NK-92 treated with Interleukin-12 subunit alpha and Interleukin-12 subunit beta, amount 100 ng/mL, for 24 hours (cell line): ENCODE results near the gene MVP.
"Not testable (repeated sequence)": the region's sequence is repeated elsewhere in the genome, so short reads cannot be mapped to it uniquely, and the experiment has no call there.

Source experiments
- DNase-seq: peaks from one replicate; lab custom pipeline; 2025; lab: John Stamatoyannopoulos, UW

MVP gene

GRCh38 chr16:29820271-29820701, at the start of gene MVP:
TSS of gene MVP (plus strand) at chr16:29820462. CDS start at chr16:29830550, 10,088 bp downstream.
- no peak for DNase-seq

GRCh38 chr16:29772330-29772729, 47.9 kb upstream of the MVP start:
- DNase-seq: not testable (repeated sequence)

- no peak for DNase-seq
Observed at GRCh38 chr16:29774730-29775129, 45.5 kb upstream of the MVP start.

GRCh38 chr16:29775742-29776408, 44.4 kb upstream of the MVP start:
- DNase-seq: no peak

GRCh38 chr16:29777576-29778350, 42.5 kb upstream of the MVP start, which contains the start of gene ZG16:
TSS of gene ZG16 (plus strand) at chr16:29778256. CDS start at chr16:29779267, 1,011 bp downstream.
- DNase-seq: no peak

- no peak for DNase-seq
Observed at GRCh38 chr16:29779474-29779873, 40.8 kb upstream of the MVP start.

GRCh38 chr16:29783094-29783953, 36.9 kb upstream of the MVP start:
- DNase-seq: not testable (repeated sequence)

- no peak for DNase-seq
Observed at GRCh38 chr16:29784157-29784556, 36.1 kb upstream of the MVP start.

GRCh38 chr16:29784901-29785500, 35.3 kb upstream of the MVP start:
- DNase-seq: no peak

GRCh38 chr16:29787155-29787554, 33.1 kb upstream of the MVP start:
- DNase-seq: not testable (repeated sequence)

- no peak for DNase-seq
Observed at GRCh38 chr16:29789775-29790182, 30.5 kb upstream of the MVP start.

GRCh38 chr16:29790183-29790948, 29.9 kb upstream of the MVP start, which contains the start of gene KIF22:
TSS of gene KIF22 (plus strand) at chr16:29790751. CDS start at chr16:29790760, 9 bp downstream.
- peak; percentile 99 for DNase-seq

- no peak for DNase-seq
Observed at GRCh38 chr16:29790949-29791844, 29.1 kb upstream of the MVP start.

- no peak for DNase-seq
Observed at GRCh38 chr16:29791845-29792807, 28.1 kb upstream of the MVP start.

GRCh38 chr16:29793153-29793552, 27.1 kb upstream of the MVP start:
- not testable (repeated sequence) for DNase-seq

- DNase-seq: no peak
Observed at GRCh38 chr16:29794231-29794710, 26.0 kb upstream of the MVP start.

- DNase-seq: no peak
Observed at GRCh38 chr16:29802416-29802935, 17.8 kb upstream of the MVP start.

GRCh38 chr16:29804020-29804419, 16.2 kb upstream of the MVP start:
- DNase-seq: no peak
